Kidney (tissue), 14 donors: ENCODE measurements around the gene TCF7L2. TPM values are rescaled to one million over a fixed set of nuclear protein-coding genes. Genes with fewer than 3 reads are reported as not detected.

Source experiments
- DNase-seq, 5 donors: peaks; one replicate each; pipeline ENCODE4 v3.0.0-alpha.2; 2013 to 2020
- FAIRE-seq: peaks from 2 replicates; lab custom pipeline; 2012; peaks lifted over from hg19 to GRCh38; lab: Jason Lieb, UNC
- H3K27ac ChIP-seq, 2 donors: one replicate each; pipeline ENCODE4 v1.7.0; 2013; ENCODE audit warnings: low read depth in 2 of 2, low read length in 2 of 2, inconsistent platforms in 1 of 2
- H3K27me3 ChIP-seq: one replicate; pipeline ENCODE4 v1.7.1; 2013; ENCODE audit warnings: low read length, inconsistent platforms; ENCODE audit not compliant: control insufficient read depth, insufficient read depth
- H3K36me3 ChIP-seq, 3 donors: one replicate each; pipeline versions ENCODE4 v1.7.0 to v1.7.1; 2013; ENCODE audit warnings: low read length in 3 of 3, control low read depth in 1 of 3, inconsistent platforms in 1 of 3; ENCODE audit not compliant: insufficient read depth in 3 of 3, control insufficient read depth in 2 of 3
- H3K4me1 ChIP-seq, 3 donors: one replicate each; pipeline versions ENCODE4 v1.7.0 to v1.7.1; 2013; ENCODE audit warnings: low read length in 3 of 3, inconsistent platforms in 1 of 3, low read depth in 1 of 3; ENCODE audit not compliant: control insufficient read depth in 2 of 3, insufficient read depth in 2 of 3
- H3K4me3 ChIP-seq, 3 donors: one replicate each; pipeline versions ENCODE4 v1.7.0 to v1.8.1; 2013; ENCODE audit warnings: low read length in 3 of 3, control low read depth in 1 of 3, inconsistent platforms in 1 of 3
- H3K9ac ChIP-seq, 3 donors: one replicate each; pipeline versions ENCODE4 v1.7.0 to v1.7.1; 2013; ENCODE audit warnings: low read length in 3 of 3, control low read depth in 1 of 3, inconsistent platforms in 1 of 3
- H3K9me3 ChIP-seq, 3 donors: one replicate each; pipeline versions ENCODE4 v1.7.0 to v1.7.1; 2013; ENCODE audit warnings: low read length in 3 of 3, control low read depth in 1 of 3, inconsistent platforms in 1 of 3; ENCODE audit not compliant: control insufficient read depth in 2 of 3, insufficient read depth in 1 of 3
- intact Hi-C: fragments of 100-400 bp; cut with DNase I; formaldehyde crosslinking; loops from one replicate; pipeline ENCODE4 v1.11.1; 2022
- polyA plus RNA-seq: library from polyadenylated mRNA; stranded (reverse); fragments of 350-450 nt; fragmentation: Illumina TruSeq; extraction: RNeasy Lipid Tissue Mini Kit (QIAGEN cat#74804); gene quantifications from one replicate; pipeline ENCODE4 v1.2.3, GENCODE V29; 2014; ENCODE audit warnings: low read depth, low replicate concordance; ENCODE audit not compliant: insufficient read depth
- total RNA-seq: library from RNA; stranded (reverse); fragmentation: NEBNext Ultra II Directional; extraction: Animal tissue kit (Norgen Biotek cat#: 25700); gene quantifications from one replicate; pipeline ENCODE4 v1.2.1, GENCODE V29; 2021
- TF ChIP-seq, protein P1 (sequence below): IDR thresholded peaks from 3 replicates; pipeline ENCODE4 v1.5.1; 2012; ENCODE audit warnings: mild to moderate bottlenecking, moderate library complexity, borderline replicate concordance; ENCODE audit not compliant: insufficient read depth; ENCODE audit errors: extremely low read depth
- donor health status: control.
- donor health status: control.
- donor health status: control.
- donor health status: control.
- donor health status: control.
- donor health status: DM: yes; HTN: yes; CAD: no.
- donor health status: Normal renal cell carcinoma (clear cell type).

The TCF7L2 gene
- total and polyA plus RNA-seq, 2 donors from 2014 or later: 6.5 to 32.4 TPM

DNA sequence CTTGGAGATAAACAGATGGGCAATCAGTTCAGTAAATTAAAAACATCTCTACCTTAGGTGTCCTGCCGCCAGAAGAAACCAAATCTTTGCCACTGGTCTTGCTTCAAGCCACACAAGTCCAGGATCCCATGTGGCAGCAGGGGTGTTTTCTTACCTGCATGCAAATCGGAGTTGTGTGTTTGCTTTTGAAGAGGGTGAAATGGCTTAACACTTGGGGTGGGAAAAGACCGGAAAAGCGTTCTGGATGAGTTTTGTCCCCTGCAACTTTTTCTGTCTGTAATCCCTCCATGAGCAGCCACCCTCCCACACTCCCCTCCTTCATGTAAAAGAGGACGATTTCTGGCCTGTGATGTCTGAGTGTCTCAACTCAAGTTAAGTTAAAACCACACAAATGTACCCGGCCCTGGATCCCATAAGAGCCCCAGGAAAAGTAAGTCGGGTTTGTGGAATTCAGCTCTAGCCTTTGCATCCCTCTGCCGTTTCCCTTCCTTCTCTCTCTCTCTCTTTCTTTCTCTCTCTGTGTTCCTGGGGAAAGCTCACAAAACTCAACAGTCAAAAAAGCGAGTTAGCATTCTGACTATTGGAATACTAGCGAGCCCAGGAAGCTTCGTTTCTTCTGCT, 178.5 kb downstream of the TCF7L2 start:
- FAIRE-seq: no peak
- H3K4me1 ChIP-seq: peaks cover 3 to 10% (median 4%) of the 10 kb centered on the region in 3 donors
- intact Hi-C loops: no loop called here

DNA sequence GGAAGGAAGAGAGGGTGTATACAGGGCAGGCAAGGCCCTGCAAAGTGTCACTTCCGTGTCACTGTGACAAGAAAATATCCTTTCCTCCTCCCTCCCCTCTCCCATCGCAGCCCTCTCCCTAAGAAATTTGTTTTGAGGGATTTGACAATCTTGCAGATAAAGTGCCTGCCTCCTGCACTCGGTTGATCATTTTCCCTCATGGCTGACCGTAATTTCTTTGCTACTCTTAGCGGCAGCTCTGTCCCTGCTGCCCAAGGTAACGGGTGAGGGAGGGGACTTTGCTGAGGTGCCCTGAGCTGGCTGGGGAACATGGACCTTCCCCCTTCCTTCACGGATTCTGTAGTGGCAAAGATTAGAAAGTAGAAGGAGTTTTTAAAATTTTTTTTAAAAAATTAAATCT, 179.1 kb downstream of the TCF7L2 start:
- TF ChIP-seq, protein P1, sequence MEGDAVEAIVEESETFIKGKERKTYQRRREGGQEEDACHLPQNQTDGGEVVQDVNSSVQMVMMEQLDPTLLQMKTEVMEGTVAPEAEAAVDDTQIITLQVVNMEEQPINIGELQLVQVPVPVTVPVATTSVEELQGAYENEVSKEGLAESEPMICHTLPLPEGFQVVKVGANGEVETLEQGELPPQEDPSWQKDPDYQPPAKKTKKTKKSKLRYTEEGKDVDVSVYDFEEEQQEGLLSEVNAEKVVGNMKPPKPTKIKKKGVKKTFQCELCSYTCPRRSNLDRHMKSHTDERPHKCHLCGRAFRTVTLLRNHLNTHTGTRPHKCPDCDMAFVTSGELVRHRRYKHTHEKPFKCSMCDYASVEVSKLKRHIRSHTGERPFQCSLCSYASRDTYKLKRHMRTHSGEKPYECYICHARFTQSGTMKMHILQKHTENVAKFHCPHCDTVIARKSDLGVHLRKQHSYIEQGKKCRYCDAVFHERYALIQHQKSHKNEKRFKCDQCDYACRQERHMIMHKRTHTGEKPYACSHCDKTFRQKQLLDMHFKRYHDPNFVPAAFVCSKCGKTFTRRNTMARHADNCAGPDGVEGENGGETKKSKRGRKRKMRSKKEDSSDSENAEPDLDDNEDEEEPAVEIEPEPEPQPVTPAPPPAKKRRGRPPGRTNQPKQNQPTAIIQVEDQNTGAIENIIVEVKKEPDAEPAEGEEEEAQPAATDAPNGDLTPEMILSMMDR: no peak
- H3K27ac ChIP-seq: no peak overlapping the region
- no peak overlapping the region for H3K4me3 ChIP-seq
- no peaks in the 10 kb centered on the region for H3K36me3 ChIP-seq
- no peaks in the 10 kb centered on the region for H3K9me3 ChIP-seq
- H3K9ac ChIP-seq: no peak overlapping the region
- DNase-seq: no peak
- H3K27me3 ChIP-seq: no peaks in the 10 kb centered on the region
- intact Hi-C loops: no loop called here
- H3K4me1 ChIP-seq: peaks cover 3 to 12% (median 4%) of the 10 kb centered on the region in 3 donors
- no peak for FAIRE-seq

More for the DNA sequence above, 178.5 kb downstream of the TCF7L2 start:
- Histone ChIP-seq H3K27ac (no peak overlapping the region), H3K27me3 (no peaks in the 10 kb centered on the region), H3K36me3 (no peaks in the 10 kb centered on the region), H3K9ac (no peak overlapping the region), H3K4me3 (no peak overlapping the region), H3K9me3 (no peaks in the 10 kb centered on the region)
- TF ChIP-seq, protein P1: no peak
- DNase-seq: peak in 1 of 5 donors; percentile 31

DNA sequence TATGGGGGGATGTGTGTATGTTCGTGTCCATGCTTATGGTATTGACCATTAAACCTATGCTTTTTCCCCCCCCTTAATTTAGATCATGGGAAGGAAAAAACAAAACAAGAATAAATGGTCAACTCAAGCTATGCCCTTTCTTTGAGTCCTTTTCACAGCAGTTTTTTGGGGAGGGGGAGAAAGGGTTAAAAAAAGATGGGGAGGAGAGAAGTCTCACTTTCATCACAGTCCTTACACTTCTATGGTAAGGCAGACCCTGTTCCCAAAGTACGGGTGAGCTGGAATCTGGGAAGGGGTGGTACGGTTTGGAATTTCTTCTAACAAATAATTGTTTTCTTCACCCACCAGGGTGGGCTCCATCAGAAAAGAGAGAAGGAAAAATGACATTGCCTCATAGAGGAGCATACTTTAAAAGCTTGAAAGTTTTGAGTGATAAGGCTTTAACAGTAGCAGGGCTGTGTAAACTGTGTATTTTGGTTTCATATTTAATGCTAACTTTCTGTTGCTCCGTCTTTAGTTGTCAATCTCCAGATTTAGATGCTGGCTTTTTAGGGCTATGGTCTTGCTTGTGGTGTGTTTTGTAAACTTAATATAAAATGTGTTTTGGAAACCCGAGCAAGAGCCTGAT, 180.1 kb downstream of the TCF7L2 start:
- DNase-seq: no peak
- no peaks in the 10 kb centered on the region for H3K9me3 ChIP-seq
- H3K36me3 ChIP-seq: no peaks in the 10 kb centered on the region
- no peak overlapping the region for H3K4me3 ChIP-seq
- H3K9ac ChIP-seq: no peak overlapping the region
- TF ChIP-seq, protein P1: no peak
- peaks cover 3 to 12% (median 4%) of the 10 kb centered on the region in 3 donors for H3K4me1 ChIP-seq
- FAIRE-seq: no peak
- intact Hi-C loops: no loop called here
- H3K27ac ChIP-seq: no peak overlapping the region
- no peaks in the 10 kb centered on the region for H3K27me3 ChIP-seq
